ENCODE results near the gene NDFIP2.

DNA sequence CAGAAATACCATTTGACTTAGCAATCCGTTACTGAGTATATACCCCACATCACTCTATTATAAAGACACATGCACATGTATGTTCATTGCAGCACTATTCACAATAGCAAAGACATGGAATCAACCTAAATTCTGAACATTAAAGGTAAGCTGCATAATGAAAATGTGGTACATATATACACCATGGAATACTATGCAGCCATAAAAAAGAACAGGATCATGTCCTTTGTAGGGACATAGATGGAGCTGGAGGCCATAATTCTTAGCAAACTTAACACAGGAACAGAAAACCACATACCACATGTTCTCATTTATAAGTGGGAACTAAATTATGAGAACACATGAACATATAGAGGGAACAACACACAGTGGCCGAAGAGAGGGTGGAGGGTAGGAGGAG is 85.2 kb downstream of the NDFIP2 start:
- TF ChIP-seq, protein P1, sequence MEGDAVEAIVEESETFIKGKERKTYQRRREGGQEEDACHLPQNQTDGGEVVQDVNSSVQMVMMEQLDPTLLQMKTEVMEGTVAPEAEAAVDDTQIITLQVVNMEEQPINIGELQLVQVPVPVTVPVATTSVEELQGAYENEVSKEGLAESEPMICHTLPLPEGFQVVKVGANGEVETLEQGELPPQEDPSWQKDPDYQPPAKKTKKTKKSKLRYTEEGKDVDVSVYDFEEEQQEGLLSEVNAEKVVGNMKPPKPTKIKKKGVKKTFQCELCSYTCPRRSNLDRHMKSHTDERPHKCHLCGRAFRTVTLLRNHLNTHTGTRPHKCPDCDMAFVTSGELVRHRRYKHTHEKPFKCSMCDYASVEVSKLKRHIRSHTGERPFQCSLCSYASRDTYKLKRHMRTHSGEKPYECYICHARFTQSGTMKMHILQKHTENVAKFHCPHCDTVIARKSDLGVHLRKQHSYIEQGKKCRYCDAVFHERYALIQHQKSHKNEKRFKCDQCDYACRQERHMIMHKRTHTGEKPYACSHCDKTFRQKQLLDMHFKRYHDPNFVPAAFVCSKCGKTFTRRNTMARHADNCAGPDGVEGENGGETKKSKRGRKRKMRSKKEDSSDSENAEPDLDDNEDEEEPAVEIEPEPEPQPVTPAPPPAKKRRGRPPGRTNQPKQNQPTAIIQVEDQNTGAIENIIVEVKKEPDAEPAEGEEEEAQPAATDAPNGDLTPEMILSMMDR (IDR thresholded peaks at IDR 0.05): no peak
- no peak for TF ChIP-seq EP300 (IDR thresholded peaks at IDR 0.05; ENCODE audit: low read depth)
- TF ChIP-seq POLR2AphosphoS5 (IDR thresholded peaks at IDR 0.05): no peak
- no peak for TF ChIP-seq POLR2A (IDR thresholded peaks at IDR 0.05)

All from transverse colon (tissue), 4 donors.